Lung (tissue), 12 donors: ENCODE results near the gene ABHD17C. TPM values are rescaled to one million over a fixed set of nuclear protein-coding genes. Genes with fewer than 3 reads are reported as not detected.

Source experiments
- ATAC-seq: fragments of 200-7000 bp; cut with Tn5 transposase; one replicate; pipeline ENCODE4 v1.9.1; 2020; ENCODE audit warnings: moderate number of reproducible peaks; ENCODE audit not compliant: insufficient read depth, low FRiP score
- DNase-seq, 3 donors: peaks; one replicate each; pipeline ENCODE4 v3.0.0-alpha.2; 2013 to 2017
- H3K27ac ChIP-seq, 2 donors: one replicate each; pipeline ENCODE4 v1.5.1; 2013; ENCODE audit warnings: mild to moderate bottlenecking in 2 of 2, moderate library complexity in 2 of 2, control low read depth in 1 of 2, inconsistent platforms in 1 of 2, low read depth in 1 of 2, low read length in 1 of 2
- H3K27me3 ChIP-seq, 3 donors: one replicate each; pipeline ENCODE4 v1.5.1; 2013; ENCODE audit warnings: low read length in 2 of 3; ENCODE audit not compliant: control insufficient read depth in 3 of 3, insufficient read depth in 3 of 3
- H3K36me3 ChIP-seq, 4 donors: one replicate each; pipeline ENCODE4 v1.5.1; 2013; ENCODE audit warnings: low read length in 4 of 4, mild to moderate bottlenecking in 1 of 4, moderate library complexity in 1 of 4; ENCODE audit not compliant: control insufficient read depth in 4 of 4, insufficient read depth in 4 of 4
- H3K4me1 ChIP-seq, 5 donors: one replicate each; pipeline ENCODE4 v1.5.1; 2013; ENCODE audit warnings: low read length in 5 of 5, mild to moderate bottlenecking in 2 of 5, moderate library complexity in 1 of 5; ENCODE audit not compliant: control insufficient read depth in 5 of 5, insufficient read depth in 5 of 5
- H3K4me3 ChIP-seq: one replicate; pipeline ENCODE4 v1.5.1; 2013; ENCODE audit warnings: mild to moderate bottlenecking, control low read depth, moderate library complexity
- H3K9ac ChIP-seq, 2 donors: one replicate each; pipeline ENCODE4 v1.5.1; 2013; ENCODE audit warnings: low read length in 2 of 2, control low read depth in 1 of 2; ENCODE audit not compliant: insufficient read depth in 1 of 2
- H3K9me3 ChIP-seq, 4 donors: one replicate each; pipeline ENCODE4 v1.5.1; 2013; ENCODE audit warnings: low read length in 3 of 4, mild to moderate bottlenecking in 1 of 4, moderate library complexity in 1 of 4; ENCODE audit not compliant: control insufficient read depth in 4 of 4, insufficient read depth in 3 of 4
- CTCF ChIP-seq: IDR thresholded peaks from 2 replicates; pipeline ENCODE4 v1.5.1; 2012; ENCODE audit warnings: mild to moderate bottlenecking; ENCODE audit errors: control extremely low read depth, extremely low read depth
- WGBS, 2 donors: extraction: QIAGEN DNeasy Blood & Tissue Kit; methylation state at CpG; one replicate each; pipeline ENCODE4 v1.1.7; 2013; 5-methylcytosine and 5-hydroxymethylcytosine counted together
- polyA plus RNA-seq, 2 donors: library from polyadenylated mRNA; stranded (reverse); fragments of 200-250 nt; gene quantifications; one replicate each; pipeline ENCODE4 v1.2.1, GENCODE V29; 2013
- total RNA-seq, 2 donors: library from RNA; depleted of rRNA in 1 of 2; stranded (reverse); fragments of >200 nt in 1 of 2; gene quantifications; one replicate each; pipeline ENCODE4 v1.2.1, GENCODE V29; 2014 to 2021
- donor health status: control.
- donor health status: control.
- donor health status: Bipolar disorder and iron deficiency.
- donor health status: healthy.
- donor health status: DM: yes; HTN: yes; CAD: no.

Gene ABHD17C
- total and polyA plus RNA-seq, 4 donors, result 15.2 to 23.7 (median 22.0) TPM

GRCh38 chr15:80777826-80778620, 82.9 kb downstream of the ABHD17C start:
- WGBS, 2 donors, result 70 to 71% methylated on average over 10 of the region's 10 CpGs
- TF ChIP-seq CTCF, result no peak
- no peak overlapping the region for H3K4me3 ChIP-seq
- ATAC-seq (no peak), DNase-seq (no peak)
- H3K27ac ChIP-seq, result peak overlapping the region in 1 of 2 donors; percentile 65
- peaks cover 0 to 23% (median 12%) of the 10 kb centered on the region in 5 donors for H3K4me1 ChIP-seq
- H3K27me3 ChIP-seq, result peaks cover 0 to 10% (median 0%) of the 10 kb centered on the region in 3 donors
- H3K9me3 ChIP-seq, result peaks cover 0 to 6% (median 0%) of the 10 kb centered on the region in 4 donors
- no peak overlapping the region for H3K9ac ChIP-seq
- no peaks in the 10 kb centered on the region for H3K36me3 ChIP-seq

- ATAC-seq, result no peak
- H3K27ac ChIP-seq, result no peak overlapping the region
- H3K9me3 ChIP-seq, result peaks cover 0 to 6% (median 0%) of the 10 kb centered on the region in 4 donors
- 25 to 32% methylated on average over 7 of the region's 7 CpGs for WGBS, 2 donors
- peaks cover 0 to 10% (median 0%) of the 10 kb centered on the region in 3 donors for H3K27me3 ChIP-seq
- H3K4me1 ChIP-seq, result peaks cover 0 to 23% (median 12%) of the 10 kb centered on the region in 5 donors
- H3K36me3 ChIP-seq, result no peaks in the 10 kb centered on the region
- no peak for DNase-seq
- H3K4me3 ChIP-seq, result no peak overlapping the region
- TF ChIP-seq CTCF, result no peak
- H3K9ac ChIP-seq, result no peak overlapping the region
Measured at GRCh38 chr15:80778621-80778963, 83.5 kb downstream of the ABHD17C start.

DNA sequence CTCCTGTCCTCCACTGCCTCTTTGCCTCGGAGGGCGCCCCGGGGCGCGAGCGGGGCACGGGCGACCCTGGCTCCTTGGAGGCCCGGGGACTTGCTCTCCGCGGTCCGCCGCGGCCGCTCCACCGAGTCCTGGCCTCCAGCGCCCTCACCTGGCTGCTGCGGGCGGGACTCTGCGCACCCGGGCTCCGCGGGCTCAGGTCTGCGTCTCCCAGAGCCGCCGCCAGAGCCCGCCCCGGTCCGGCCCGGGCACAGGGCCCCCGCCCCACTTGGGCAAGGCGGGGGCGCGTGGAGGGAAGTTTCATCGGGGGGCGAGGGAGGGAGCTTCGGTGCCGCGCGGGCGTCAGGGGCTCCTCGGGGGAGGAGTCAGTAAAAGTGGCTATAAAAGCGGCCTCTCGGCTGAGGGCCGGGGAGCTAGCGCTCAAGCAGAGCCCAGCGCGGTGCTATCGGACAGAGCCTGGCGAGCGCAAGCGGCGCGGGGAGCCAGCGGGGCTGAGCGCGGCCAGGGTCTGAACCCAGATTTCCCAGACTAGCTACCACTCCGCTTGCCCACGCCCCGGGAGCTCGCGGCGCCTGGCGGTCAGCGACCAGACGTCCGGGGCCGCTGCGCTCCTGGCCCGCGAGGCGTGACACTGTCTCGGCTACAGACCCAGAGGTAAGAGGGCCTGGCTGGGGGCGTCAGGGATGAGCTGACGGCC, 84.0 kb downstream of the ABHD17C start, which contains the start of gene CEMIP:
Gene CEMIP, plus strand, starts transcription at position 407 of the 694 bp plus-strand sequence. CDS start 94,510 bp downstream, outside the sequence.
- peaks cover 0 to 10% (median 0%) of the 10 kb centered on the region in 3 donors for H3K27me3 ChIP-seq
- ATAC-seq, result peak; percentile 81
- no peak within 1 kb of the TSS for H3K9ac ChIP-seq
- no peaks in the 10 kb centered on the region for H3K36me3 ChIP-seq
- 1 to 2% methylated on average over 65 to 75 of the region's 75 CpGs for WGBS, 2 donors
- DNase-seq, result peak; percentile 78 to 83 (median 83)
- TF ChIP-seq CTCF, result peak; percentile 72
- H3K4me3 ChIP-seq, result peak within 1 kb of the TSS; percentile 34
- H3K9me3 ChIP-seq, result peaks cover 0 to 6% (median 0%) of the 10 kb centered on the region in 4 donors
- H3K27ac ChIP-seq, result no peak within 1 kb of the TSS
- peaks cover 0 to 23% (median 12%) of the 10 kb centered on the region in 5 donors for H3K4me1 ChIP-seq
